SK-N-SH (cell line): ENCODE results near the gene TSPAN7. TPM values are rescaled to one million over a fixed set of nuclear protein-coding genes. Genes with fewer than 3 reads are reported as not detected.
A peak's percentile ranks its signal among the peaks of the same experiment; 100 is the strongest.

Experiments used
- CTCF ChIA-PET: fragments of 300-600, 350-600 bp; formaldehyde crosslinking; extraction: SDS; loops from one replicate; lab custom pipeline; 2021; lab: Yijun Ruan, JAX
- POLR2A ChIA-PET: fragments of 350-600 bp; sonication (Branson Sonifier 250); formaldehyde crosslinking; extraction: SDS; loops from one replicate; lab custom pipeline; 2020; ENCODE audit warnings: antibody characterized with exemption, inconsistent platforms; lab: Yijun Ruan, JAX
- DNase-seq: peaks from one replicate; pipeline ENCODE4 v3.0.0; 2012
- H2AFZ ChIP-seq: fragments of 200-600 bp; sonication (generic); 2 replicates; pipeline ENCODE4 v1.8.1; 2016; ENCODE audit warnings: antibody characterized with exemption, mild to moderate bottlenecking, low read depth
- H3F3A ChIP-seq: fragments of 200-600 bp; sonication (generic); replicated peaks from 2 replicates; pipeline ENCODE3; 2016; ENCODE audit warnings: antibody characterized with exemption, mild to moderate bottlenecking; ENCODE audit not compliant: insufficient read depth
- H3K27ac ChIP-seq, 2 experiments: fragments of 200-500 bp in 1 of 2; fragments of 200-600 bp in 1 of 2; sonication (Bioruptor generic) in 1 of 2; sonication (generic), shearing (Covaris generic) in 1 of 2; 2 replicates each; pipeline versions ENCODE4 v1.5.1 to v1.6.1; 2014 to 2016; ENCODE audit warnings: low read depth in 2 of 2, inconsistent platforms in 1 of 2, low read length in 1 of 2, mild to moderate bottlenecking in 1 of 2, mixed read lengths in 1 of 2
- H3K27me3 ChIP-seq: fragments of 200-600 bp; sonication (generic), shearing (Covaris generic); 2 replicates; pipeline ENCODE4 v1.6.1; 2016; ENCODE audit warnings: mixed run types; ENCODE audit not compliant: insufficient read depth
- H3K36me3 ChIP-seq, 2 experiments: fragments of 200-500 bp in 1 of 2; fragments of 200-600 bp in 1 of 2; sonication (Bioruptor generic) in 1 of 2; sonication (generic) in 1 of 2; replicated peaks in 1 of 2; 2 replicates each; pipeline versions ENCODE3 to v1.5.1; 2014 to 2016; ENCODE audit warnings: low read length in 1 of 2, mild to moderate bottlenecking in 1 of 2; ENCODE audit not compliant: insufficient read depth in 2 of 2, control insufficient read depth in 1 of 2
- H3K4me1 ChIP-seq, 2 experiments: fragments of 200-500 bp in 1 of 2; fragments of 200-600 bp in 1 of 2; sonication (Bioruptor generic) in 1 of 2; sonication (generic), shearing (Covaris generic) in 1 of 2; 2 replicates each; pipeline versions ENCODE4 v1.5.1 to v1.6.1; 2014 to 2016; ENCODE audit warnings: low read depth in 1 of 2, low read length in 1 of 2, mixed run types in 1 of 2; ENCODE audit not compliant: insufficient read depth in 2 of 2, control insufficient read depth in 1 of 2
- H3K4me2 ChIP-seq: fragments of 200-600 bp; sonication (generic), shearing (Covaris generic); 2 replicates; pipeline ENCODE4 v1.6.1; 2017; ENCODE audit warnings: mixed run types
- H3K4me3 ChIP-seq, 2 experiments: fragments of 200-500 bp in 1 of 2; fragments of 200-600 bp in 1 of 2; sonication (Bioruptor generic) in 1 of 2; sonication (generic), shearing (Covaris generic) in 1 of 2; 2 replicates each; pipeline versions ENCODE4 v1.5.1 to v1.8.1; 2014 to 2016; ENCODE audit warnings: low read depth in 2 of 2, inconsistent platforms in 1 of 2, low read length in 1 of 2, mild to moderate bottlenecking in 1 of 2, mixed read lengths in 1 of 2, moderate library complexity in 1 of 2
- H3K79me2 ChIP-seq: fragments of 200-600 bp; sonication (generic); 2 replicates; pipeline ENCODE4 v1.8.1; 2017; ENCODE audit warnings: mild to moderate bottlenecking; ENCODE audit not compliant: insufficient read depth
- H3K9ac ChIP-seq: fragments of 200-600 bp; sonication (generic); 2 replicates; pipeline ENCODE4 v1.6.1; 2017; ENCODE audit warnings: mixed run types
- H3K9me2 ChIP-seq: fragments of 200-600 bp; sonication (generic); 2 replicates; pipeline ENCODE4 v1.6.1; 2017; ENCODE audit warnings: mixed run types
- H3K9me3 ChIP-seq: fragments of 200-600 bp; sonication (generic); 2 replicates; pipeline ENCODE4 v1.6.1; 2017; ENCODE audit warnings: mixed run types, mild to moderate bottlenecking, moderate library complexity
- H4K20me1 ChIP-seq: fragments of 200-600 bp; sonication (generic); 2 replicates; pipeline ENCODE4 v1.6.1; 2017; ENCODE audit warnings: mild to moderate bottlenecking, mixed run types; ENCODE audit not compliant: insufficient read depth
- CHD2 ChIP-seq: fragments of 150-350 bp; IDR thresholded peaks from 2 replicates; pipeline ENCODE4 v1.6.1; 2018; ENCODE audit warnings: low read length; ENCODE audit not compliant: partially characterized antibody
- EP300 ChIP-seq, 2 experiments: IDR thresholded peaks; 2 replicates each; pipeline versions ENCODE4 v1.4.0 to v1.6.1; 2012; ENCODE audit warnings: borderline replicate concordance in 1 of 2, low read depth in 1 of 2, low read length in 1 of 2
- FOXJ3 ChIP-seq: sonication (generic); formaldehyde crosslinking; IDR thresholded peaks from 2 replicates; pipeline ENCODE4 v1.5.1; 2020; ENCODE audit warnings: mild to moderate bottlenecking, missing genetic modification reagents
- GABPA ChIP-seq: IDR thresholded peaks from 2 replicates; pipeline ENCODE4 v1.4.0; 2012; ENCODE audit warnings: low read depth, mild to moderate bottlenecking
- GATA2 ChIP-seq: sonication (generic); formaldehyde crosslinking; IDR thresholded peaks from 2 replicates; pipeline ENCODE4 v1.5.0; 2020; ENCODE audit warnings: mild to moderate bottlenecking, missing genetic modification reagents
- IRF3 ChIP-seq: fragments of 150-350 bp; IDR thresholded peaks from 2 replicates; pipeline ENCODE4 v1.6.1; 2016; ENCODE audit warnings: mild to moderate bottlenecking, low read depth, low read length
- MEF2A ChIP-seq: IDR thresholded peaks from 2 replicates; pipeline ENCODE4 v1.4.0; 2012; ENCODE audit warnings: low read depth, borderline replicate concordance
- MXI1 ChIP-seq: IDR thresholded peaks from 2 replicates; pipeline ENCODE4 v1.6.1; 2012; ENCODE audit warnings: mild to moderate bottlenecking, low read depth, low read length, improper control_type of control experiment
- NFIC ChIP-seq: IDR thresholded peaks from 2 replicates; pipeline ENCODE4 v1.4.0; 2012; ENCODE audit warnings: borderline replicate concordance
- REST ChIP-seq: IDR thresholded peaks from 2 replicates; pipeline ENCODE4 v1.6.1; 2012; ENCODE audit warnings: mild to moderate bottlenecking, low read depth, low read length, moderate library complexity
- RFX5 ChIP-seq: IDR thresholded peaks from 2 replicates; pipeline ENCODE4 v1.6.1; 2012; ENCODE audit warnings: mild to moderate bottlenecking, improper control_type of control experiment, low read length
- USF1 ChIP-seq: IDR thresholded peaks from 2 replicates; pipeline ENCODE4 v1.4.0; 2012; ENCODE audit warnings: low read depth, borderline replicate concordance
- USF2 ChIP-seq: fragments of 150-350 bp; IDR thresholded peaks from 2 replicates; pipeline ENCODE4 v1.6.1; 2017; ENCODE audit warnings: antibody characterized with exemption, low read length, low read depth, borderline replicate concordance
- WGBS: methylation state at CpG from one replicate; pipeline ENCODE4 v1.1.6; 2017; ENCODE audit warnings: low lambda C conversion rate; 5-methylcytosine and 5-hydroxymethylcytosine counted together
- polyA plus RNA-seq, 3 experiments: library from polyadenylated mRNA; depleted of rRNA; stranded (reverse); fragments of >200 nt; gene quantifications; 2 replicates each; pipeline ENCODE4 v1.2.3, GENCODE V29; 2012
- TF ChIP-seq, protein P1 (sequence below): fragments of 200-600 bp; sonication (generic); IDR thresholded peaks from 2 replicates; pipeline ENCODE4 v1.6.1; 2017; ENCODE audit warnings: antibody characterized with exemption, mild to moderate bottlenecking, moderate library complexity
- TF ChIP-seq, protein P2 (sequence below): IDR thresholded peaks from 2 replicates; pipeline ENCODE4 v1.4.0; 2012; ENCODE audit warnings: low read depth

Gene TSPAN7
- polyA plus RNA-seq, 1 of the 3 experiments (the other 2 are of a cell fraction): 0.39 TPM

DNA sequence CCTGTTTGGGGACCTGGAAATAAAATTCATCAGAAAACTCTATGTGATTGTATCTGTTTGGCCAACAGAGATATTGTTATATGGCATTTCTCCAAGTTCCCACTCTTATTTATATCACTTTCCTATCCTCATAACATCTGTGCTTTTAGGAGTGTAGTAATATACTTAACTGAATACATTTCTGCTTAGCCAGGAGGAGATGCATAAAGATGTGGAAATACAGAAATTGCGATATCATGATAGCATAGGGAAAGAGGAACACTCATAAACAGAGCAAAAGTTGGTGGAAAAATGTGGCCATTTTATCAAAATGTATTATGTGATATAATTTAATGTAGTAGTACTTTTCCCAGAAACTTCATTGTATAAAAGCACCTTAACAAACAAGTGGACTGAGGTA is 46.1 kb upstream of the TSPAN7 start (continued):
- TF ChIP-seq USF1: no peak
- peak in 1 of 2 experiments; percentile 6; a peak in 1 of 4 replicates for TF ChIP-seq EP300 (IDR thresholded peaks at IDR 0.05; ENCODE audit: borderline replicate concordance in 1 of 2, low read depth in 1 of 2, low read length in 1 of 2)
- TF ChIP-seq IRF3: no peak

GRCh38 chrX:38516196-38516774 is 45.1 kb upstream of the TSPAN7 start:
- Histone ChIP-seq H3K9me3 (no peaks in the 10 kb centered on the region), H3K36me3 (no peaks in the 10 kb centered on the region), H3F3A (no peaks in the 10 kb centered on the region), H3K4me1 (no peaks in the 10 kb centered on the region; a peak in 1 of 4 replicates), H4K20me1 (no peaks in the 10 kb centered on the region), H3K9ac (no peak overlapping the region), H3K4me2 (no peak overlapping the region), H2AFZ (no peak overlapping the region), H3K9me2 (no peaks in the 10 kb centered on the region), H3K27ac (no peak overlapping the region)
- ChIA-PET CTCF (no interaction called here), POLR2A (no interaction called here)
- 12% methylated on average over 2 of the region's 2 CpGs for WGBS
- no peak for TF ChIP-seq MEF2A
- no peak for TF ChIP-seq GATA2
- TF ChIP-seq FOXJ3: no peak
- TF ChIP-seq GABPA: no peak
- no peak for TF ChIP-seq CHD2
- TF ChIP-seq RFX5: no peak
- no peak for TF ChIP-seq MXI1
- TF ChIP-seq, protein P1, sequence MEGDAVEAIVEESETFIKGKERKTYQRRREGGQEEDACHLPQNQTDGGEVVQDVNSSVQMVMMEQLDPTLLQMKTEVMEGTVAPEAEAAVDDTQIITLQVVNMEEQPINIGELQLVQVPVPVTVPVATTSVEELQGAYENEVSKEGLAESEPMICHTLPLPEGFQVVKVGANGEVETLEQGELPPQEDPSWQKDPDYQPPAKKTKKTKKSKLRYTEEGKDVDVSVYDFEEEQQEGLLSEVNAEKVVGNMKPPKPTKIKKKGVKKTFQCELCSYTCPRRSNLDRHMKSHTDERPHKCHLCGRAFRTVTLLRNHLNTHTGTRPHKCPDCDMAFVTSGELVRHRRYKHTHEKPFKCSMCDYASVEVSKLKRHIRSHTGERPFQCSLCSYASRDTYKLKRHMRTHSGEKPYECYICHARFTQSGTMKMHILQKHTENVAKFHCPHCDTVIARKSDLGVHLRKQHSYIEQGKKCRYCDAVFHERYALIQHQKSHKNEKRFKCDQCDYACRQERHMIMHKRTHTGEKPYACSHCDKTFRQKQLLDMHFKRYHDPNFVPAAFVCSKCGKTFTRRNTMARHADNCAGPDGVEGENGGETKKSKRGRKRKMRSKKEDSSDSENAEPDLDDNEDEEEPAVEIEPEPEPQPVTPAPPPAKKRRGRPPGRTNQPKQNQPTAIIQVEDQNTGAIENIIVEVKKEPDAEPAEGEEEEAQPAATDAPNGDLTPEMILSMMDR: no peak
- no peak for TF ChIP-seq USF2
- TF ChIP-seq, protein P2, sequence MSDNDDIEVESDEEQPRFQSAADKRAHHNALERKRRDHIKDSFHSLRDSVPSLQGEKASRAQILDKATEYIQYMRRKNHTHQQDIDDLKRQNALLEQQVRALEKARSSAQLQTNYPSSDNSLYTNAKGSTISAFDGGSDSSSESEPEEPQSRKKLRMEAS: no peak
- no peak for TF ChIP-seq NFIC
- TF ChIP-seq REST: no peak
- TF ChIP-seq, all 33 proteins: peak for 0
- Histone ChIP-seq H3K4me3 (no peak overlapping the region), H3K79me2 (no peaks in the 10 kb centered on the region), H3K27me3 (no peaks in the 10 kb centered on the region)
- no peak for DNase-seq
